Transverse colon (tissue), 4 donors: ENCODE measurements around the gene LPCAT1. TPM values are rescaled to one million over a fixed set of nuclear protein-coding genes. Genes with fewer than 3 reads are reported as not detected.

Experiments used
- DNase-seq: peaks from one replicate; pipeline ENCODE4 v3.0.0-alpha.2; 2019
- H3K27ac ChIP-seq, 4 donors: fragments of 200-600 bp; sonication (generic); 2 replicates each; pipeline ENCODE4 v1.5.1; 2016 to 2018; ENCODE audit warnings: inconsistent platforms in 4 of 4
- H3K27me3 ChIP-seq: fragments of 200-600 bp; sonication (generic); 2 replicates; pipeline ENCODE4 v1.5.1; 2017; ENCODE audit warnings: inconsistent platforms
- H3K36me3 ChIP-seq, 4 donors: fragments of 200-600 bp; sonication (generic); 2 replicates each; pipeline ENCODE4 v1.5.1; 2017 to 2019; ENCODE audit warnings: inconsistent platforms in 4 of 4
- H3K4me1 ChIP-seq, 4 donors: fragments of 200-600 bp; sonication (generic); 2 replicates each; pipeline ENCODE4 v1.5.1; 2017 to 2020; ENCODE audit warnings: inconsistent platforms in 4 of 4
- H3K4me3 ChIP-seq, 4 donors: fragments of 200-600 bp; sonication (generic); 1 replicate in 1 of 4; 2 replicates in 3 of 4; pipeline versions ENCODE4 v1.5.1 to v1.6.1; 2017 to 2019; ENCODE audit warnings: inconsistent platforms in 4 of 4
- H3K9me3 ChIP-seq, 2 donors: fragments of 200-600 bp; sonication (generic); 2 replicates each; pipeline ENCODE4 v1.5.1; 2017 to 2019; ENCODE audit warnings: inconsistent platforms in 2 of 2
- CTCF ChIP-seq, 5 experiments: fragments of 200-600 bp in 3 of 5; fragments of 450-650 bp in 2 of 5; sonication (generic) in 3 of 5; IDR thresholded peaks; 1 replicate in 2 of 5; 2 replicates in 3 of 5; pipeline ENCODE4 v1.5.1; 2016 to 2017; ENCODE audit warnings: antibody characterized with exemption in 5 of 5, inconsistent platforms in 3 of 5, mild to moderate bottlenecking in 2 of 5, moderate library complexity in 1 of 5
- EP300 ChIP-seq: sonication (generic); formaldehyde crosslinking; IDR thresholded peaks from one replicate; pipeline ENCODE4 v1.6.1; 2017; ENCODE audit warnings: antibody characterized with exemption, low read depth
- POLR2A ChIP-seq: fragments of 450-650 bp; IDR thresholded peaks from one replicate; pipeline ENCODE4 v1.6.1; 2016; ENCODE audit warnings: antibody characterized with exemption, mild to moderate bottlenecking, moderate library complexity
- POLR2AphosphoS5 ChIP-seq, 3 donors: sonication (generic); formaldehyde crosslinking; IDR thresholded peaks; one replicate each; pipeline ENCODE4 v1.6.1; 2016; ENCODE audit warnings: antibody characterized with exemption in 3 of 3
- WGBS, 2 donors: methylation state at CpG; one replicate each; pipeline ENCODE4 v1.1.5; 2018; ENCODE audit warnings: low coverage in 1 of 2; 5-methylcytosine and 5-hydroxymethylcytosine counted together
- in situ Hi-C, 4 donors: fragments of 200-750 bp; cut with MboI; loops; one replicate each; pipeline versions ENCODE4 v1.15.0 to v1.15.1; 2017; ENCODE audit warnings: low sequenced_read_pairs in 3 of 4, low pct_ligation_motif_present in 1 of 4, low pct_unique_long_range_greater_than_20kb in 1 of 4
- intact Hi-C: fragments of 100-400 bp; cut with DNase I; formaldehyde crosslinking; loops from one replicate; pipeline ENCODE4 v1.15.1; 2023; ENCODE audit warnings: low total_unique reads
- total RNA-seq, 4 donors: library from RNA; depleted of rRNA; stranded (reverse); fragments of >200 nt; gene quantifications; one replicate each; pipeline ENCODE4 v1.1.0, GENCODE V29; 2016

The LPCAT1 gene
- total RNA-seq, 4 donors from 2014 or later, result 10.0 to 50.5 (median 21.0) TPM

- TF ChIP-seq POLR2A (no peak), POLR2AphosphoS5 (IDR thresholded peaks at IDR 0.05) (no peak), EP300 (no peak), CTCF (IDR thresholded peaks at IDR 0.05) (no peak)
- intact Hi-C loops, result no loop called here
- DNase-seq, result no peak
Observed at GRCh38 chr5:1474866-1475543, 48.8 kb downstream of the LPCAT1 start.

GRCh38 chr5:1474183-1474839 lies 49.4 kb downstream of the LPCAT1 start:
- WGBS, 2 donors, result 91% methylated on average over 21 of the region's 21 CpGs; no CpG with 5 or more reads in 1 of the 2 donors
- in situ Hi-C loops (no loop called here), intact Hi-C loops (no loop called here)
- Histone ChIP-seq H3K27me3 (no peaks in the 10 kb centered on the region), H3K9me3 (no peaks in the 10 kb centered on the region), H3K4me3 (no peak overlapping the region), H3K4me1 (peaks cover 0 to 3% (median 0%) of the 10 kb centered on the region in 4 donors), H3K36me3 (no peaks in the 10 kb centered on the region), H3K27ac (no peak overlapping the region)
- DNase-seq, result no peak
- TF ChIP-seq POLR2A (no peak), CTCF (IDR thresholded peaks at IDR 0.05) (no peak), EP300 (no peak), POLR2AphosphoS5 (IDR thresholded peaks at IDR 0.05) (no peak)

More at GRCh38 chr5:1474866-1475543, 48.8 kb downstream of the LPCAT1 start:
- Histone ChIP-seq H3K9me3 (no peaks in the 10 kb centered on the region), H3K4me3 (no peak overlapping the region), H3K27me3 (no peaks in the 10 kb centered on the region), H3K4me1 (peaks cover 0 to 5% (median 0%) of the 10 kb centered on the region in 4 donors), H3K36me3 (no peaks in the 10 kb centered on the region), H3K27ac (no peak overlapping the region)
- in situ Hi-C loops, result loop anchor here in 1 of 4 donors (25.0 kb wide), 1 partner anchor 162 kb away; no protein-coding TSS in a partner anchor
- 93 to 100% methylated on average over 1 to 22 of the region's 24 CpGs for WGBS, 2 donors

GRCh38 chr5:1473746-1474145 lies 50.0 kb downstream of the LPCAT1 start:
- Histone ChIP-seq H3K27ac (no peak overlapping the region), H3K27me3 (no peaks in the 10 kb centered on the region), H3K4me3 (no peak overlapping the region), H3K4me1 (no peaks in the 10 kb centered on the region), H3K9me3 (no peaks in the 10 kb centered on the region), H3K36me3 (no peaks in the 10 kb centered on the region)
- WGBS, 2 donors, result 83 to 95% methylated on average over 5 to 12 of the region's 12 CpGs
- intact Hi-C loops (no loop called here), in situ Hi-C loops (no loop called here)
- TF ChIP-seq EP300, result no peak
- TF ChIP-seq CTCF (IDR thresholded peaks at IDR 0.05), result no peak
- no peak for TF ChIP-seq POLR2A
- no peak for TF ChIP-seq POLR2AphosphoS5 (IDR thresholded peaks at IDR 0.05)
- no peak for DNase-seq

GRCh38 chr5:1472964-1473628 lies 50.7 kb downstream of the LPCAT1 start:
- DNase-seq, result no peak
- TF ChIP-seq CTCF (IDR thresholded peaks at IDR 0.05), result no peak
- no peak for TF ChIP-seq POLR2A
- TF ChIP-seq POLR2AphosphoS5 (IDR thresholded peaks at IDR 0.05), result no peak
- no peak for TF ChIP-seq EP300
- no peak overlapping the region for H3K4me3 ChIP-seq
- intact Hi-C loops (no loop called here), in situ Hi-C loops (no loop called here)
- H3K27ac ChIP-seq, result no peak overlapping the region
- H3K4me1 ChIP-seq, result no peaks in the 10 kb centered on the region
- no peaks in the 10 kb centered on the region for H3K9me3 ChIP-seq
- H3K27me3 ChIP-seq, result no peaks in the 10 kb centered on the region
- 93% methylated on average over 23 of the region's 23 CpGs; no CpG with 5 or more reads in 1 of the 2 donors for WGBS, 2 donors
- no peaks in the 10 kb centered on the region for H3K36me3 ChIP-seq
